GM23248 (cell line): ENCODE measurements around the gene SPATA32. TPM values are rescaled to one million over a fixed set of nuclear protein-coding genes. Genes with fewer than 3 reads are reported as not detected.

Experiments
- DNase-seq: peaks from one replicate; pipeline ENCODE4 v3.0.0-alpha.2; 2015
- H2AFZ ChIP-seq: fragments of 200-600 bp; sonication (generic); 2 replicates; pipeline ENCODE4 v1.6.1; 2016; ENCODE audit warnings: antibody characterized with exemption
- H3F3A ChIP-seq: fragments of 200-600 bp; sonication (generic); 2 replicates; pipeline ENCODE4 v1.6.1; 2016; ENCODE audit warnings: mild to moderate bottlenecking, antibody characterized with exemption, mixed run types; ENCODE audit not compliant: insufficient read depth
- H3K27ac ChIP-seq: fragments of 200-600 bp; sonication (generic); 2 replicates; pipeline ENCODE4 v1.5.1; 2016; ENCODE audit warnings: mild to moderate bottlenecking
- H3K27me3 ChIP-seq: fragments of 200-600 bp; sonication (generic); replicated peaks from 2 replicates; pipeline ENCODE4 v1.6.1; 2016; ENCODE audit warnings: mild to moderate bottlenecking; ENCODE audit not compliant: insufficient read depth
- H3K36me3 ChIP-seq: fragments of 200-600 bp; sonication (generic); 2 replicates; pipeline ENCODE4 v1.6.1; 2016; ENCODE audit warnings: low read depth, mild to moderate bottlenecking
- H3K4me1 ChIP-seq: fragments of 200-600 bp; sonication (generic); 2 replicates; pipeline ENCODE4 v1.6.1; 2016; ENCODE audit warnings: mild to moderate bottlenecking; ENCODE audit not compliant: insufficient read depth
- H3K4me2 ChIP-seq: fragments of 200-600 bp; sonication (generic); one replicate; pipeline ENCODE4 v1.6.1; 2016; ENCODE audit warnings: mild to moderate bottlenecking; ENCODE audit not compliant: unreplicated experiment
- H3K4me3 ChIP-seq: fragments of 200-600 bp; sonication (generic); 2 replicates; pipeline ENCODE4 v1.5.1; 2016; ENCODE audit warnings: mild to moderate bottlenecking
- H3K79me2 ChIP-seq: fragments of 200-600 bp; sonication (generic); 2 replicates; pipeline ENCODE4 v1.6.1; 2016; ENCODE audit warnings: mild to moderate bottlenecking; ENCODE audit not compliant: insufficient read depth
- H3K9ac ChIP-seq: fragments of 200-600 bp; sonication (generic); 2 replicates; pipeline ENCODE4 v1.6.1; 2016; ENCODE audit warnings: mild to moderate bottlenecking
- H3K9me2 ChIP-seq: fragments of 200-600 bp; sonication (generic); 2 replicates; pipeline ENCODE4 v1.6.1; 2016; ENCODE audit warnings: mixed run types, mild to moderate bottlenecking, moderate library complexity; ENCODE audit not compliant: insufficient read depth
- H3K9me3 ChIP-seq: fragments of 200-600 bp; sonication (generic); one replicate; pipeline ENCODE4 v1.6.1; 2017; ENCODE audit warnings: low read depth
- H4K20me1 ChIP-seq: fragments of 200-600 bp; sonication (generic); 2 replicates; pipeline ENCODE4 v1.6.0; 2016; ENCODE audit not compliant: insufficient read depth
- EZH2 ChIP-seq: fragments of 200-600 bp; sonication (generic); IDR thresholded peaks from 2 replicates; pipeline ENCODE4 v1.6.1; 2018; ENCODE audit warnings: antibody characterized with exemption, mild to moderate bottlenecking; ENCODE audit not compliant: insufficient read depth, poor library complexity, severe bottlenecking
- EZH2phosphoT487 ChIP-seq: fragments of 200-600 bp; sonication (generic); IDR thresholded peaks from 2 replicates; pipeline ENCODE4 v1.6.1; 2018; ENCODE audit warnings: antibody characterized with exemption, moderate library complexity, mild to moderate bottlenecking, low read depth; ENCODE audit not compliant: insufficient read depth
- WGBS, 2 experiments: methylation state at CpG; one replicate each; pipeline ENCODE4 v1.1.6; 2015 to 2017; ENCODE audit warnings: low lambda C conversion rate in 2 of 2, low coverage in 1 of 2; ENCODE audit errors: missing lambda C conversion rate in 2 of 2; 5-methylcytosine and 5-hydroxymethylcytosine counted together
- in situ Hi-C: fragments of 300-500 bp; cut with MboI; formaldehyde crosslinking; loops from 2 replicates; pipeline ENCODE4 v1.15.0; 2020
- polyA plus RNA-seq: library from polyadenylated mRNA; unstranded; fragments of >200 nt; fragmentation: Nextera tagmentation; extraction: Ambion mirVana; gene quantifications from 2 replicates; pipeline ENCODE4 v1.2.1, GENCODE V29; 2016
- total RNA-seq: library from RNA; depleted of rRNA; stranded (reverse); fragments of >200 nt; shearing (Covaris generic); gene quantifications from 2 replicates; pipeline ENCODE4 v1.2.3, GENCODE V29; 2014

The SPATA32 gene
- total and polyA plus RNA-seq, 2 experiments from 2014 or later = not detected

DNA sequence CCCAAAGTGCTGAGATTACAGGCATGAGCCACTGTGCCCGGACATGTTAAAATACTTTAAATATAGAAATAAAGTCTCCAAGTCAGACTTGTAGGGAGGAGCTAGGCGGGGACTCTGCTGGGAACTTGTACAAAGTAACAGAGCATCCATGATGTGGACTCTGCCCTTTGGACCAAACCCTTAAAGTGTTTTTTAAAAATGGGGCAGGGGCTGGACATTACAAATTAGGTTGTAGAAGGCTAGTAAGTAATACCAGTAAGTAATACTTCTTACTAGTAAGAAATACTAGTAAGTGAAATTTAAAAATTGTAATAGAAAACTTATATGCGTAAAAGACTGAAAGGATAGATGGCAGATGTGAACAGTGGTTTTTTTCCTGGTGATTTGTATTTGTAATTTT lies 9.7 kb upstream of the SPATA32 start:
- Histone ChIP-seq H3K9me2 (no peaks in the 10 kb centered on the region), H2AFZ (no peak overlapping the region), H3K36me3 (peaks cover 57% of the 10 kb centered on the region), H3K9ac (no peak overlapping the region), H3K79me2 (no peaks in the 10 kb centered on the region), H3K9me3 (no peaks in the 10 kb centered on the region), H3F3A (peaks cover 12% of the 10 kb centered on the region), H3K27me3 (no peaks in the 10 kb centered on the region), H3K27ac (no peak overlapping the region), H3K4me2 (no peak overlapping the region), H3K4me1 (no peaks in the 10 kb centered on the region), H3K4me3 (no peak overlapping the region), H4K20me1 (no peaks in the 10 kb centered on the region)
- DNase-seq = no peak
- in situ Hi-C loops = loop anchor here (10.0 kb wide), 1 partner anchor 113 kb away; no protein-coding TSS in a partner anchor
- no peak for TF ChIP-seq EZH2phosphoT487
- no peak for TF ChIP-seq EZH2
- WGBS, 2 experiments = 96% methylated on average over 3 of the region's 3 CpGs

- Histone ChIP-seq H4K20me1 (no peaks in the 10 kb centered on the region), H3K27me3 (no peaks in the 10 kb centered on the region), H3K9ac (no peak overlapping the region), H3K4me1 (peaks cover 6% of the 10 kb centered on the region), H3K79me2 (no peaks in the 10 kb centered on the region), H3K9me3 (no peaks in the 10 kb centered on the region), H3K4me3 (no peak overlapping the region), H3K9me2 (no peaks in the 10 kb centered on the region), H3F3A (peaks cover 18% of the 10 kb centered on the region), H3K4me2 (no peak overlapping the region), H3K36me3 (peaks cover 57% of the 10 kb centered on the region), H2AFZ (no peak overlapping the region), H3K27ac (no peak overlapping the region)
- in situ Hi-C loops = loop anchor here (10.0 kb wide), 1 partner anchor 114 kb away; no protein-coding TSS in a partner anchor
- TF ChIP-seq EZH2 = no peak
- TF ChIP-seq EZH2phosphoT487 = no peak
- WGBS, 2 experiments = 75 to 77% methylated on average over 13 of the region's 13 CpGs
- peak; percentile 28 for DNase-seq
Observed at GRCh38 chr17:45270828-45271418, 9.0 kb upstream of the SPATA32 start.

DNA sequence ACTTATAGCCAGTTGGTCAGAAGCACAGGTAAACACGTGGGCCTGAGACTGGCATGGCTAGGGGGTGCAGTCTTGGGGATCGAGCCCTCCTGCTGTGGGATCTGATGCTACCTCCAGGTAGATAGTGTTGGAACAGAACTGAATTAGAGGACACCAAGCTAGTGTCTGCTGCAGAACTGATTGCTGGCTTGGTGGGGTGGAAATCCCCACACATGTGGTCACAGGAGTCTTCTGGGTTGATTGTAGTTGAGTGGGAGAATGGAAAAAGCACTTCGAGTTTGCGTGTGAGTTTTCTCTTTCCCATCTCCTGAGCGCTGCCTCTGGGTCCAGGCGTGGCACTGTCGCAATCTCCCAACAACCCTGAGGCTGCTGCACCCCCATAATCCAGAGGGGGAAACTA lies 8.0 kb upstream of the SPATA32 start:
- Histone ChIP-seq H3K27ac (no peak overlapping the region), H4K20me1 (no peaks in the 10 kb centered on the region), H3K9me3 (no peaks in the 10 kb centered on the region), H3F3A (peaks cover 18% of the 10 kb centered on the region), H2AFZ (no peak overlapping the region), H3K4me1 (peaks cover 12% of the 10 kb centered on the region), H3K4me2 (no peak overlapping the region), H3K4me3 (no peak overlapping the region), H3K79me2 (no peaks in the 10 kb centered on the region), H3K36me3 (peaks cover 63% of the 10 kb centered on the region), H3K27me3 (no peaks in the 10 kb centered on the region), H3K9ac (no peak overlapping the region), H3K9me2 (no peaks in the 10 kb centered on the region)
- DNase-seq = no peak
- TF ChIP-seq EZH2phosphoT487 (no peak), EZH2 (no peak)
- 84 to 90% methylated on average over 7 of the region's 7 CpGs for WGBS, 2 experiments
- in situ Hi-C loops = loop anchor here (10.0 kb wide), 1 partner anchor 115 kb away; no protein-coding TSS in a partner anchor

GRCh38 chr17:45267436-45268055 lies 5.7 kb upstream of the SPATA32 start:
- no peak overlapping the region for H3K4me2 ChIP-seq
- H3K27ac ChIP-seq = no peak overlapping the region
- no peak for TF ChIP-seq EZH2phosphoT487
- TF ChIP-seq EZH2 = no peak
- H3K9me3 ChIP-seq = no peaks in the 10 kb centered on the region
- DNase-seq = no peak
- no peak overlapping the region for H3K4me3 ChIP-seq
- in situ Hi-C loops = no loop called here
- H3K4me1 ChIP-seq = peaks cover 12% of the 10 kb centered on the region
- H2AFZ ChIP-seq = no peak overlapping the region
- no peaks in the 10 kb centered on the region for H3K9me2 ChIP-seq
- no peaks in the 10 kb centered on the region for H3K79me2 ChIP-seq
- H4K20me1 ChIP-seq = no peaks in the 10 kb centered on the region
- H3K27me3 ChIP-seq = no peaks in the 10 kb centered on the region
- 97% methylated on average over 10 of the region's 10 CpGs for whole genome bisulfite sequencing, 2 experiments
- H3K36me3 ChIP-seq = peaks cover 52% of the 10 kb centered on the region
- H3K9ac ChIP-seq = no peak overlapping the region
- H3F3A ChIP-seq = peaks cover 27% of the 10 kb centered on the region
